SK-N-MC (cell line): ENCODE data around the gene ISG20L2.

Experiments
- EZH2 ChIP-seq: fragments of 200-600 bp; sonication (generic); IDR thresholded peaks from one replicate; pipeline ENCODE4 v1.6.1; 2017; ENCODE audit warnings: antibody characterized with exemption
- POLR2AphosphoS5 ChIP-seq: IDR thresholded peaks from 2 replicates; pipeline ENCODE4 v1.6.1; 2012; ENCODE audit warnings: mild to moderate bottlenecking, low read depth, low read length, borderline replicate concordance

DNA sequence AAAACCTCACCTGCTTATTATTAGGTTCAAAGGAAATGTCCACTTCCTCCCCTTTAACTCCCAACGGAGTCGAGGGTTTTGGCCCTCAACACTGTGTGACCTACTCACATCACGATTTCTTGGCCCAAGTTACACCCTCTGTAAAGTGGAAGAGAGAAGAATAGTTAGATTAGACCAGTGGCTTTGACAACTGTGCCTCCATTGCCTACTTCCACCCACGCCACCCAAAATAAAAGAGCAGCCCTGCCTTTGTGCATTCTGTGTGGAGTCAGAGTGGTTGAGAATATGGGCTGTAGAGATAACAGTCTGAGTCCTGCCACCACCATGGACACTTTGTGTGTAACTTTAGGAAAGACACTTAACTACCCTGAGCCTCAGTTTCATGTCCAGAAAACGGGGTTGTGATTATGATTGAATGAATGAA is 27.0 kb upstream of the ISG20L2 start:
- no peak for TF ChIP-seq EZH2
- no peak for TF ChIP-seq POLR2AphosphoS5
